NCI-H1092 treated with DMSO at 0.1 percent for 48 hours (cell line): ENCODE data around the gene OR4K2.
A peak's percentile ranks its signal among the peaks of the same experiment; 100 is the strongest.
"Not testable (repeated sequence)": the region's sequence is repeated elsewhere in the genome, so short reads cannot be mapped to it uniquely, and the experiment has no call there.

Experiments used
- DNase-seq: peaks from one replicate; lab custom pipeline; 2025; lab: John Stamatoyannopoulos, UW

Gene OR4K2, protein sequence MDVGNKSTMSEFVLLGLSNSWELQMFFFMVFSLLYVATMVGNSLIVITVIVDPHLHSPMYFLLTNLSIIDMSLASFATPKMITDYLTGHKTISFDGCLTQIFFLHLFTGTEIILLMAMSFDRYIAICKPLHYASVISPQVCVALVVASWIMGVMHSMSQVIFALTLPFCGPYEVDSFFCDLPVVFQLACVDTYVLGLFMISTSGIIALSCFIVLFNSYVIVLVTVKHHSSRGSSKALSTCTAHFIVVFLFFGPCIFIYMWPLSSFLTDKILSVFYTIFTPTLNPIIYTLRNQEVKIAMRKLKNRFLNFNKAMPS

DNA sequence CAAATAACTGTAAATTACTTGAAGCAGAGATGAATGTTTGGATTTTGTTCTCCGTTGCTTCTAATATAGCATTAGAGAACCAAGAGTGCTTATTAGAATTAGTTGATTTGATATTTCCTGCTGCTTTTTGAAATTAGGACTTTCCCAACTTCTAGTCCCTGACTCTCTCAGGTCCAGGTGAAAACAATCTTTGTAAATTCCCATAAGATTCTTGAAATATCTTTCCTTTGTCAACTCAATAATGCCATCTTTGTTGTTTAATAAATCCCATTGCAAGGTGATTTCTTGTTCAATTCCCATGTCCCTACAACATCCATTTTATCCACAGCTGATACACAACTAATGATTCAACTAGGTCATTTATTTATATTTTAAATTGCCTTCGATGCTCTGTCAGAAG lies at the start of gene OR4K2:
OR4K2 (plus strand) TSS at position 301 of the 400 bp plus-strand sequence. CDS start 1,126 bp downstream, outside the sequence.
- DNase-seq: no peak

DNA sequence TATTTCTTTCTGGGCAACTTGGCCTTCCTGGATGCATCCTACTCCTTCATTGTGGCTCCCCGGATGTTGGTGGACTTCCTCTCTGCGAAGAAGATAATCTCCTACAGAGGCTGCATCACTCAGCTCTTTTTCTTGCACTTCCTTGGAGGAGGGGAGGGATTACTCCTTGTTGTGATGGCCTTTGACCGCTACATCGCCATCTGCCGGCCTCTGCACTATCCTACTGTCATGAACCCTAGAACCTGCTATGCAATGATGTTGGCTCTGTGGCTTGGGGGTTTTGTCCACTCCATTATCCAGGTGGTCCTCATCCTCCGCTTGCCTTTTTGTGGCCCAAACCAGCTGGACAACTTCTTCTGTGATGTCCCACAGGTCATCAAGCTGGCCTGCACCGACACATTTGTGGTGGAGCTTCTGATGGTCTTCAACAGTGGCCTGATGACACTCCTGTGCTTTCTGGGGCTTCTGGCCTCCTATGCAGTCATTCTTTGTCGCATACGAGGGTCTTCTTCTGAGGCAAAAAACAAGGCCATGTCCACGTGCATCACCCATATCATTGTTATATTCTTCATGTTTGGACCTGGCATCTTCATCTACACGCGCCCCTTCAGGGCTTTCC lies 47.2 kb upstream of the OR4K2 start:
- not testable (repeated sequence) for DNase-seq

DNA sequence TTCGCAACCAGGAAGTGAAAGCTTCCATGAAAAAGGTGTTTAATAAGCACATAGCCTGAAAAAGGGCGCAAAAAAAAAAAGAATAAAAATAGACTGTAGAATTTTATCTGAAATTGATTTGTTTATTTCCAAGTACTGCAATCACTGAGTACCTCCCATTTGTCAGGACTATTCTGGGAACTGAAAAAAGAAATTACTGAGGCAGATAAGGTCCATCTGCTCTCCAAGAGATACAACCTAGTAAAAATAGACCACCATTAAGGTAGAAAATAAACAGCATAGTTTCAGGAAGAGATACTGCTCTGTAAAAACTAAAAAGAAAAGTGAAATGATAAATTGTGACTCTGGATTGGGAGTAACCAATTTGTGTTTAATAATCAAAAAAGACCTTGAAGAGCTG lies 46.6 kb upstream of the OR4K2 start:
- no peak for DNase-seq

DNA sequence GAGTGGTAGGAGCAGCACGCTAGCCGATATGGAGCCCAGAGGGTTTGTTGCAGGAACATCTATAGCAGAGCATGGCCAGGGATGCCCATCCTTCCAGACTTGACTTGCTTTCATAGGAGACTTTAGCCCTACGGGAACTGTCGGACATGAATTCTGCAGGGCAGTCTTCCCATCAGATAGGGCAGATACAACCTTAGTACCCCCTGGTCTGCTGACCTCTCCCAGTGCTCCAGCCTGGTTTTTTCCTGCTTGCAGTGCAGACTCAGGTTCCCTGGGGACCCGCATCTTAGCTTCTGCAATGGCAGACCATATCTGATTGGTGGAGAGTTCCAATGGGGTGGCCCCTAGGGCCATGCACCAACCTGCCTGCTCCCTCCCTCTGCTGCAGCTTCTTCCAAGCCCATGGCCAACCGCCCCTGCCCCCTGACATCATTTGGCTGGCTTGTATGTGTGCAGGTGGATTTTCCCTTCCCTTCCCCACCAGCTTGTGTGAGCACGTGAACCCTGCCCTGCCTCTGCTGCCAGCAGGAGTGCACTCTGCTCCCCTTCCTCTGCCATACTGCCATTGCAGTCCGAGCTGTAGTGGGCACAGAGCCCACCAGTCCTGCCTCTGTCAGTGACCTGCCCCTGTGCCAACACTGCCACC lies 40.6 kb upstream of the OR4K2 start:
- DNase-seq: not testable (repeated sequence)

DNA sequence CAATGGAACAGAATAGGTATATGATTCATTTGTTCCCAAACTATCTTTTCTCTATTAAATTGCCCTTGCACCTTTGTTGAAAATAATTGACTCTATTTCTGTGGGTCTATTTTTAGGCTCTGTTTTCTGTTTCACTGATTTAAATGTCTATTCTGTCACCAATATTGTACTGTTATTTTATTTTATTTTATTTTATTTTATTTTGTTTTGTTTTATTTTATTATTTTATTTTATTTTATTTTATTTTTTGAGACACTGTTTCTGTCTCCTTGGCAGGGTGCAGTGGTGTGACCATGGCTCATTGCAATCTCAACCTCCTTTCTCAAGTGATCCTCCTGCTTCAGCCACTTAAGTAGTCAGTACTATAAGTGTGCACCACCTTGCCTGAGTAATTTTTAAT lies 36.5 kb upstream of the OR4K2 start:
- no peak for DNase-seq

DNA sequence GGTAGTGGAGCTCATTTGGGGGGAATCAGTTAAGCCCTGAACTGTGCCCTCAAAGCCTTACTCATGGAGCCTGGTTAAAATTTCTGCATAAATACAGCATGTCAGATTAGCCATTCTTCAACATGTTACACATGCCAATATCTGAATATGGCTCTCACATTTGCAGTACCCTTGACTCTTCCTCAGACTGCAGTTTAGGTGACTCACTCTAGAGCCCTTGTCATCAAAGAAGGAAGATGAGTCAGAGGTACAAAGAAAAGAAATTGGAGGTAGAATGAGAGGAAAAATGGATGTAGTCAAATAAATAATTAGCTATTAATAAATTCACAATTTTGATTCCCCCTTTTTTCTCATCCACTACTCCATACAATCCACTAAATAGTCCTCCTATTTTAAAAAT lies 23.6 kb upstream of the OR4K2 start:
- DNase-seq: no peak

DNA sequence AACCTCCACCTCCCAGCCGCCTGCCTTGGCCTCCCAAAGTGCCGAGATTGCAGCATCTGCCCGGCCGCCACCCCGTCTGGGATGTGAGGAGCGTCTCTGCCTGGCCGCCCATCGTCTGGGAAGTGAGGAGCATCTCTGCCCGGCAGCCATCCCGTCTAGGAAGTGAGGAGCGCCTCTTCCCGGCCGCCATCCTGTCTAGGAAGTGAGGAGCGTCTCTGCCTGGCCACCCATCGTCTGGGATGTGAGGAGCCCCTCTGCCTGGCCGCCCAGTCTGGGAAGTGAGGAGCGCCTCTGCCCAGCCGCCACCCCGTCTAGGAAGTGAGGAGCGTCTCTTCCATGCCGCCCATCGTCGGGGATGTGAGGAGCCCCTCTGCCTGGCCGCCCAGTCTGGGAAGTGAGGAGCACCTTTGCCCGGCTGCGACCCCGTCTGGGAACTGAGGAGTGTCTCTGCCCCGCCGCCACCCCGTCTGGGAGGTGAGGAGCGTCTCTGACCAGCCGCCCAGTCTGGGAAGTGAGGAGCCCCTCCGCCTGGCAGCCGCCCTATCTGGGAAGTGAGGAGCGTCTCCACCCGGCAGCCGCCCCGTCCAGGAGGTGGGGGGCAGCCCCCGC lies 8.8 kb upstream of the OR4K2 start:
- DNase-seq: not testable (repeated sequence)

DNA sequence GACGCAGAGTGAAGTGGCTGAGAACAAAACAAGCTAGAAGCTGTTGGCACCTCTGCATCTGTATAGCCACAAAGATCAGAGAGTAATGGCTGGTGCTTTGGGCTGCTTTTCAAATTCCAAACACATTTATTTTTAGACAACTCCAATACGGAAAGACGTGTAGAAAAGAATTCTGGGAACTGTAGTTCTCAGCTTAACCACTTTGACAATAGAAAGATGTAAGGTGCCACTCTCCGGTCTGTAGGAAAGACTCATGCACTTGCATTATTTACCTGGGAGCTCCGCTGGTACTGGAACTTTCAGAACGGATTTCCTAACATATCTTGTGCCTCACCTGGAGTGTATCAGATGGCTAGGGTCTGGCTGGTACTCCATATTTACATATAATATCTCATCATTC lies 1.8 kb upstream of the OR4K2 start:
- DNase-seq: no peak

DNA sequence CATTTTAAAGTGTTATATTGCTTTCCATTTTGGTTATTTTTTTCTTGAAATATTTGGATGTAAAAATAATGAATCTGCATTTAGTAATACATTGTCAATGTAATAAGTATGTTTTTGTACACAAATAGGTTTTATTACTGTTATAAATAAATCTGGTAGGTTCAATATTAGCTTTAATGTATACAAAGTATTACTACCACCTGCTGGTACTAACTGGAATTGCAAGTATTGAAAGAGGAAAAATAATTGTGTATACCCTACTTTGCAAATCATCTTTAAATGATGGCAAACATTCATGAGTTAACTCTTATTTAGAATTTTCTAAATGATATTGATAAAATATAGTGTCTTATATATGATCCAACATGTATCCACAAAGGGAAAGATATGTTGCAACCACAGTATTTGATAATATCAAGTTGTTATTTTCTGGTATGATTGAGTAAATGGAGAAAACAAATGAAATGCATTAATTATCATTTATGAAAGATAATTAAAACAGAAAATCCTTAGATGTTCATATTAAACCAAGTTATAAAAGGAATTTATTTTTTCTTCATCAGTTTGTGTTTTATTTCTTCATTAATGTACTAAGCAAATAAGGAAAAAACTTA lies 3.2 kb downstream of the OR4K2 start:
- peak; percentile 43 for DNase-seq

DNA sequence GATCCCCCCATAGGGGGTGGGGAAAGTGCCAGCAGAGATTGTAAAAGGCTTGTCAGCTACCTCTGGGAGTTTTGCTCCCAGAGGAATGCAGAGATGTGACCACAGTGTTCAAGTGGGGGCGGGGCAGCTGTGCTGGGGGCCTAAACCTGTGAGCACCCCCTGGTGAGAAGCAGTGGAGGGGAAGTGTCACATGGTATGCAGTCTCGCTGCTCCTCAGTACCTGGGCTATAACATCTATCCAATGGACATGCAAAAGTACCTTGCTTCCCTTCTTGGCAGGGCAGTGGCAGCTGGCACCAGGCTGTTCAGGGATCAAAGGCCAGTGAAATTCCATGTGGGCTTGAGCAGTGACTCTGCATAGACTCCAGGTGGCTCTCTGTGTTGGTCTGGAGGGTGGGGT lies 20.3 kb downstream of the OR4K2 start:
- no peak for DNase-seq

DNA sequence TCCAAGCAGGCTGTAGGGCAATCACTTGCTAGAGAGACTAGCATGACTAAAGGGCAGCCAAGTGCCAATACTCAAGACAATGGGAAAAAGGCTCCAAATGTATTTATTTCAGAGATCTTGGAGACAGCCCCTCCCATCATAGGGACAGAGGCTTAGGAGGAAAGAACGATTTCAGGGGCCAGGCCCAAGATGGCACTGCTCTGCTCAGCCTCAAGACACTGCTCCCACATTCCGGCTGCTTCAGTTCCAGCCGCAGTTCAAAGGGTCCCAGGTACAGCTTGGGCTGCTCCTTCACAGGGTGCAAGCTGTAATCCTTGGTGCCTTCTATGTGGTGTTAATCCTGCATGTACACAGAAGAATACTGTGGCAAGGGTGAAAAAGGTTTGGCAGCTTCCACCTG lies 26.1 kb downstream of the OR4K2 start:
- DNase-seq: no peak

DNA sequence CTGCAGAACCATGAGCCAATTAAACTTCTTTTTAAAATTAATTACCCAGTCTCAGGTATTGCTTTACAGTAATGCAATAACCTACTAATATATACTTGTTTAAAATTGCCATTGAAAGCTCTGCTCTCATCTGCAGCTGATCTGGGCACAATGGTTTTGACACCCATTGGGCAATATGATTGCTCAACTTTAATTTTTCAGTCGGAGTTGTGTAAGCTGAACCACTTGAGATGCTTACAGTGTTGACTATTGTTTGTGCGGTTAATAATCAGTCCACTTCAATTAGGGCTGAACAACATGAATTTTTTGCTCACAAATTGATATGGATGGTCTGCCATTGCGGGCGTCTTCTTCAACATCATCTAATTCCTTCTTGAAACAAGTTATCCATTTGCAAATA lies 27.5 kb downstream of the OR4K2 start:
- DNase-seq: no peak

DNA sequence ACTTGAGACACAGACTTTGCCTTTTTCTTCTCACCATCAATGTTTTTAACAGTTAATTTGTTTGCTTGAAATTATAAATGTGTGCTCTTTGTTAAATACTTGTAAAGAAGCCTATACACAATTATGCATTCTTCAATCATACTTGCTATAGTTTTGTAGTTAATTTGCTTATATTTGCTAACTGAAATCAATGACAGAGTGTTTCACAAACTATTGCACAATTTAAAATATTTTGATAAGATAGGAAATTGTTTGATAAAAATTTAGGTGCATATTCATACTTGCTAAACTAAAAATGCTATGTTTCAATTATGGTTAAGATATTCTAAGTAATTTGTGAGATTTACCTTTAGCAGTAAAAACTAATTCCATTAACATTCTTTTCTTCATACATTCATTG lies 31.7 kb downstream of the OR4K2 start:
- no peak for DNase-seq

DNA sequence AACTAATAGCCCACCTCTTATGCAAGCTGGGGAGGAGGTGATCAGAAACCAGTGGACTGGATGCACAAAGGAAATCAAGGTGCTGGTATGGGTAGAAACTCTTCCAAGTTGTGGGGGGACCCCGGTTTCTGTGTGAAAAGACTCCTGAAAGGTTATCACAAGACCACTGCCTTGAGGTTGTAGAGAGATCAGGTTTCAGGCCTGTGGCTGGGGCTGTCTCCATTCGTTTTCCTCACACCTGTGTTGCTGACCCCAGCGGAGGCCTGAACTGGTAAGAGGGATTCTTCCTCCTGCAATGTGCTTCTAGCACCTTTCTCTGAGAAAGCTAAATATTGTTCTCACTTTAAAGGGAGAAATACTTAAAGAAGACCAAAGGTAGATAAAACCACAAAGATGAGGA lies 36.2 kb downstream of the OR4K2 start:
- no peak for DNase-seq

DNA sequence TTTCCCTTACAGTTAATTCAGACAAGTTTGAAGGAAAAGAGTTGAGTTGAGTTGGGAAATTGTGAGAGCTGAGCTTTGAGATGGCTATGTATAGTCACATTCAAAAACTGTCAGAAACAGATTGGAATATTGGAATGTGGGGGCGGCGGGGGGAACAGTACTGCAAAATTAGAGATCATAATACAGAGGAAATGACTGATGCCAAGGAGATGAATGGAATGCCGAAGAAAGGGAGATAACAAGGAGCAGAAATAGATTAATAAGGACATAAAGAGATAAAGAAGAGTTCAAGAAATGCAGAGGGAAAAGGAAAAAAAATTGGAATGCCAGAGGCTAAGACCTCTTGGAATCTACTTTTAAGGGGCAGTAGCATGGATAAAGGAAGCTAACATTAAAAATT lies 42.3 kb downstream of the OR4K2 start:
- no peak for DNase-seq

DNA sequence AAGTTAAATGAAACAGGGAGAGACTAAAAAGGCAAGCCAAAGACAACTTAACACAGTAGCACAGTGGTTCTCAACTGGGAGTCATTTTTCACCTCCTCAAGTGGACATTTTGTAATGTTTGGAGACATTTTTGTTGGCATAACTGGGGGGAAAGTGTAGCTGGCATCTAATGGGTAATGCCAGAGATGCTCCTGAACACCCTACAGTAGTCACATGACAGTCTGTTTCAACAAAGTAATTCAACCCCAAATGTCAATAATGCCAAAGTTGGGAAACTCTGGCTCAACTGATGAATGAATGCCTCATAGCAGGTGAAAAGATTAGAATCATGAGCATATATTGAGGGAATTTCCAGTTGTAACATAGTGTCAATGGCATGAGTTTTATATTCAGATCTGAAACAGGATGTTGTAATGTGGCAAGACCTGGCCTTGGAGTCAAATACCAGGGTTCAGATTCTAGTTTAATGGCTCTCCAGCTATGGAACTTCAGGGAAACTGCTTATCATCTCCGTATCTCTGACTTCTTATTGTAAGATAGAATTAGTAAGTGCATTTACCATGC lies 43.1 kb downstream of the OR4K2 start:
- no peak for DNase-seq

DNA sequence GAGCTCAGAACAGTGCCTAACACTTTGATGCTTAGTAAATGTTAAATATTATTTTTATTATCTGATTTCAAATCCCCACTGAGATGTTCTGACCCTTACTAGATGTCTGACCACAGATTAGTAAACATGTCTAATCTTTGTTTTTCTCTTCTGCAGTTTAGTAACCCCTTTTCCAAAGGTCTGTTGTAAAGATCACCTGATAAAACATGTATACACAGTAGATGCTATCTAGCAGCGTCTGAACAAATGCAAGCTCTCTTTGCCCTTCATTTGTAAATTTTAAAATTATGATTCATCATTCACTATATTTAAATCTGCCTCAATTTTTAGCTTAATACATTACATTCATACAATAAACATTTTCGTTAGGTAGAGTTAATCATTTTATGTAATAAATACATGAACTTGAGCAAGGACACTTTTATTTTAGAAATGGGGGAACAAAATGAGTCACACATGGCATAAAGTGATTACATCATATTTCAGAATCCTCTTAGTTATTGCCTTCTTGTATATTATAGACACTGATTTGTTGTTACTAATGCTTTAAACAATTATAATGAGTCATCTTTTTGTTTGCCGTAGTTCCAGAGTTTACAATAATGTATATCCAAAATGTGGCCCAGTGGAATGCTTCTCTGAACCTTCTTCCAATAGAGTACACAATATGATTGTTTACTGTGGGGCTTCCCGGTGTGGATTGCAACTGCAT lies 43.8 kb downstream of the OR4K2 start:
- DNase-seq: no peak

DNA sequence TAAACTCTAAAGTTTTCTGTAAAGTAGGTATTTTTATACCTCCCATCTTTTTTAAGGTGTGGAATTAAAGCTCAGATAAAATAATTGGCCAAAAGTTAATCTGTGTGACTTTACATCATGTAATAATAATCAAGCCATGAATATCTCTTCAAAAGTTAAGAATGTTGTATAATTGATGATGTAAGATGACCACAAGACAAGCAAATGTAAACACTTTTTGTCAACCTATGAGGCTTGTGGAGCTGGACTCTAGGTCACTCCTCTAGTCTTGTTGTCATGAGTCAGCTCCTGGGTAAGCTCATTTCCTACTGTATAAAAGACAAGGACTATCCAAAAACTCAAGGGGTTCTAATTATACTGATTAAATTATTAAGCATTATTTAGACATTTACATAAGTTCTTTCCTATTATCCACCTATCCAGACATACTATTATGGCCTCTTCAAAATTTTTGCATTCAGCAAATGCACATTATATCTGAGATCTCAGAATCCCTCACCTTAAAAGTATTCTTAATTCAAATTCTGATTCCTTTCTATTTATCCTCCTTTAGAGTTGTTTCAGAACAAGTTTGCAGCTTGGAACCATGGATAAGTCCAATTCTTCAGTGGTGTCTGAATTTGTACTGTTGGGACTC lies 45.2 kb downstream of the OR4K2 start, which contains the start of gene OR4K5:
OR4K5 (plus strand) TSS at position 587 of the 637 bp plus-strand sequence; CDS start at position 587, 0 bp downstream.
- no peak for DNase-seq

DNA sequence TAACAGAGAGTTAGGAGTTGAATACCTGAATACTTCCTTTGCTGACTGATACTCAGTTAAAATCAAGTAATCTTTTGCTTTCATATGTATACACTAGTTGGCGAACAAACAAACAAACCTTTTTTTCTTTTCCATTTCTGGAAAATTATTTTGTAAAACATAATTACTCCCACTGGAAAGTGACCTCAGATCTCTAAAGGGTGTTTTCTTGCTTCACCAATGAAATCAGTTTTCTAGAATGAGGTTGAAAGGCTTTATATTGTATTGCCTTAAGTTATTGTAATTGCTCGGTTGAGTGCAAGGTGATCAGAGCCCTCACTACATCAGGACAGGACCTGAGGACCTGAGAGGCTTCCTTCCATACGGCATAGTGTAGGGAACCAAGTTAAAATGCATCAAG lies 55.7 kb downstream of the OR4K2 start, which contains the start of gene OR4K1:
OR4K1 (plus strand) TSS at position 301 of the 400 bp plus-strand sequence. CDS start 4,750 bp downstream, outside the sequence.
- no peak for DNase-seq
